DND-41 (cell line): ENCODE results near the gene SYNC.
A peak's percentile ranks its signal among the peaks of the same experiment; 100 is the strongest.

Experiments used
- ATAC-seq: fragments of 200-7000 bp; cut with Tn5 transposase; 3 replicates; pipeline ENCODE4 v1.9.1; 2021; ENCODE audit warnings: low read depth; ENCODE audit not compliant: insufficient read depth
- DNase-seq: peaks from one replicate; pipeline ENCODE4 v3.0.0-alpha.2; 2020
- H2AFZ ChIP-seq: 2 replicates; pipeline ENCODE4 v1.6.0; 2012; ENCODE audit warnings: low read depth, low read length
- H3K27ac ChIP-seq: 2 replicates; pipeline ENCODE4 v1.5.1; 2012; ENCODE audit warnings: low read length, inconsistent platforms
- H3K27me3 ChIP-seq: fragments of 200-600 bp; sonication (generic); 2 replicates; pipeline ENCODE4 v1.6.0; 2012; ENCODE audit warnings: low read length, mild to moderate bottlenecking, inconsistent platforms; ENCODE audit not compliant: insufficient read depth, poor library complexity
- H3K36me3 ChIP-seq: 2 replicates; pipeline ENCODE4 v1.5.1; 2012; ENCODE audit warnings: low read length, inconsistent platforms; ENCODE audit not compliant: insufficient read depth
- H3K4me1 ChIP-seq: 2 replicates; pipeline ENCODE4 v1.5.1; 2012; ENCODE audit warnings: mild to moderate bottlenecking, low read length; ENCODE audit not compliant: insufficient read depth
- H3K4me2 ChIP-seq: 2 replicates; pipeline ENCODE4 v1.6.0; 2012; ENCODE audit warnings: mild to moderate bottlenecking, moderate library complexity, low read length, inconsistent platforms; ENCODE audit not compliant: insufficient read depth
- H3K4me3 ChIP-seq, 2 experiments: fragments of 200-600 bp in 1 of 2; shearing (Covaris generic) in 1 of 2; 2 replicates each; pipeline ENCODE4 v1.5.1; 2012 to 2016; ENCODE audit warnings: inconsistent platforms in 2 of 2, low read length in 2 of 2, mild to moderate bottlenecking in 2 of 2, low read depth in 1 of 2, moderate library complexity in 1 of 2
- H3K79me2 ChIP-seq: 2 replicates; pipeline ENCODE4 v1.6.0; 2012; ENCODE audit warnings: low read length, inconsistent platforms; ENCODE audit not compliant: insufficient read depth
- H3K9ac ChIP-seq: 2 replicates; pipeline ENCODE4 v1.6.0; 2012; ENCODE audit warnings: low read depth, mild to moderate bottlenecking, inconsistent platforms, low read length, moderate library complexity
- H3K9me3 ChIP-seq: 2 replicates; pipeline ENCODE4 v1.5.1; 2012; ENCODE audit warnings: low read length, moderate library complexity, mild to moderate bottlenecking, inconsistent platforms; ENCODE audit not compliant: insufficient read depth, severe bottlenecking
- H4K20me1 ChIP-seq: 2 replicates; pipeline ENCODE4 v1.6.0; 2012; ENCODE audit warnings: low read length; ENCODE audit not compliant: insufficient read depth
- EZH2 ChIP-seq: IDR thresholded peaks from 3 replicates; pipeline ENCODE4 v1.6.1; 2012; ENCODE audit warnings: borderline replicate concordance, low read depth, mild to moderate bottlenecking, moderate library complexity, low read length, inconsistent platforms; ENCODE audit not compliant: severe bottlenecking
- TF ChIP-seq, protein P1 (sequence below): IDR thresholded peaks from 2 replicates; pipeline ENCODE4 v1.5.1; 2012; ENCODE audit warnings: borderline replicate concordance, low read length, moderate library complexity, mild to moderate bottlenecking; ENCODE audit not compliant: poor library complexity, severe bottlenecking; ENCODE audit errors: extremely low read depth

The SYNC gene

DNA sequence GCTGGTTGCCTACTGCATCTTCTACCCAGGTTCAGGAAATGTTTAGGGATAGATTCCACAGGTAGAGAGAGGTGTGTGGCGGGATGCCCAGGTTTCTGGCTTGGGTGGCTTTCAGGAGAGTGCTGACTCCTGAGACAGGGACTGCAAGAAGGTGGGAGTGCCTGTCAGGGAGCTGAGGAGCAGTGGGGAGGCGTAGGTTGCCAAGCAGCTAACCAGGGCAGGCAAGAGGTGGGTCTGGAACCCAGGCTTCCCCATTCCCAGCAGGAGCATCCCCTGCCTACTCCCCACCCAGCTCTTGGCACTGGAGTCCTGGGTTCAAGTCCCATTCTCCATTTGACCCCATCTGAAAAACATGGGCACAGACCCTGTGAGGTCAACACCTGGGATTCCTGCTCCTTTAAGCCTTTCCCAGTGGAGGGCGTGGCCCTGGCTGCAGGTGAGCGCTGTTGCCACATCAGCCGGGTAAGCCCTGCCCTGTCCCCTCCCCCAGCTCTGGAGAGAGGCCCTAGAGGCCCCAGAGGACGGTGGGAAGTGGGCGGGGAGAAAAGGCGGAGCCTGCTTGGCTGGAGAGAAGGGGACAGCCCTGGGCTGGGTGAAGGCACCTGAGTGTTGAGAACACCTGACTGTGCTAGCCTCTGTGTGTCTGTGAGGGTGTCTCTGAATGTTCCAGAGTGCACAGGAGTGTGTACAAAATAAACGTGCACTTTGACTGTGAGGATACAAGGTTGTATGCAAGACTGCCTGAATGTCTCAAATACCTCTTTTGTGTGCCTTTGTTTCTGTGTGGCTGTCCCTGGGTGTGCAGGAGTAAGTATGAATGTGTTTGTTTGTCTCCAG lies 14.0 kb upstream of the SYNC start:
- peaks cover 3% of the 10 kb centered on the region for H3K4me1 ChIP-seq
- H2AFZ ChIP-seq: no peak overlapping the region
- no peak overlapping the region for H3K4me3 ChIP-seq
- no peaks in the 10 kb centered on the region for H3K27me3 ChIP-seq
- no peaks in the 10 kb centered on the region for H4K20me1 ChIP-seq
- H3K36me3 ChIP-seq: no peaks in the 10 kb centered on the region
- no peaks in the 10 kb centered on the region for H3K9me3 ChIP-seq
- no peaks in the 10 kb centered on the region for H3K79me2 ChIP-seq
- ATAC-seq (peak; percentile 71), DNase-seq (peak; percentile 54)
- no peak overlapping the region for H3K4me2 ChIP-seq
- TF ChIP-seq, protein P1, sequence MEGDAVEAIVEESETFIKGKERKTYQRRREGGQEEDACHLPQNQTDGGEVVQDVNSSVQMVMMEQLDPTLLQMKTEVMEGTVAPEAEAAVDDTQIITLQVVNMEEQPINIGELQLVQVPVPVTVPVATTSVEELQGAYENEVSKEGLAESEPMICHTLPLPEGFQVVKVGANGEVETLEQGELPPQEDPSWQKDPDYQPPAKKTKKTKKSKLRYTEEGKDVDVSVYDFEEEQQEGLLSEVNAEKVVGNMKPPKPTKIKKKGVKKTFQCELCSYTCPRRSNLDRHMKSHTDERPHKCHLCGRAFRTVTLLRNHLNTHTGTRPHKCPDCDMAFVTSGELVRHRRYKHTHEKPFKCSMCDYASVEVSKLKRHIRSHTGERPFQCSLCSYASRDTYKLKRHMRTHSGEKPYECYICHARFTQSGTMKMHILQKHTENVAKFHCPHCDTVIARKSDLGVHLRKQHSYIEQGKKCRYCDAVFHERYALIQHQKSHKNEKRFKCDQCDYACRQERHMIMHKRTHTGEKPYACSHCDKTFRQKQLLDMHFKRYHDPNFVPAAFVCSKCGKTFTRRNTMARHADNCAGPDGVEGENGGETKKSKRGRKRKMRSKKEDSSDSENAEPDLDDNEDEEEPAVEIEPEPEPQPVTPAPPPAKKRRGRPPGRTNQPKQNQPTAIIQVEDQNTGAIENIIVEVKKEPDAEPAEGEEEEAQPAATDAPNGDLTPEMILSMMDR: no peak
- TF ChIP-seq EZH2: no peak
- no peak overlapping the region for H3K27ac ChIP-seq
- H3K9ac ChIP-seq: no peak overlapping the region

DNA sequence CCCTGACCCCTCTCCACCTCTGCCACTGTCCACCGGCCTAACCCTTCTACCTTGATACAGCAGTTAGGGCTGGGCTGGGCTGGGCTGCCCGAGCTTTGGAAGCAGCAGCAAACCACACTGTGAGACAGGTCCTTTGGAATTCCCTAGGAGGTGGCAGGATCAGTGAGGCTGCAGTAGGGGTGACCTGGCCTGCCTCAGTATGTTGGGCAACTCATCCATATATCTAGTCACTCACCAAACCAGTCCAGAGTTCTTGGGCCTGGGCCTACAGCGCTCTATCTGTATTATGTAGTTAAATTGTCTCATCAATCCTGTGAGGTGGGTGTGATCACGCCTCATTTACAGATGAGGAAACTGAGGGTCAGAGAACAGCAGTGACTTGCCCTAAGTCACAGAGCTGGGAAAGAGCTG lies 13.3 kb upstream of the SYNC start:
- peaks cover 3% of the 10 kb centered on the region for H3K4me1 ChIP-seq
- no peaks in the 10 kb centered on the region for H3K36me3 ChIP-seq
- TF ChIP-seq, protein P1: no peak
- no peak for TF ChIP-seq EZH2
- H3K27me3 ChIP-seq: no peaks in the 10 kb centered on the region
- H3K9me3 ChIP-seq: no peaks in the 10 kb centered on the region
- no peak overlapping the region for H3K4me2 ChIP-seq
- H3K27ac ChIP-seq: no peak overlapping the region
- no peaks in the 10 kb centered on the region for H3K79me2 ChIP-seq
- no peaks in the 10 kb centered on the region for H4K20me1 ChIP-seq
- DNase-seq (no peak), ATAC-seq (no peak)
- no peak overlapping the region for H3K4me3 ChIP-seq
- no peak overlapping the region for H3K9ac ChIP-seq
- no peak overlapping the region for H2AFZ ChIP-seq

DNA sequence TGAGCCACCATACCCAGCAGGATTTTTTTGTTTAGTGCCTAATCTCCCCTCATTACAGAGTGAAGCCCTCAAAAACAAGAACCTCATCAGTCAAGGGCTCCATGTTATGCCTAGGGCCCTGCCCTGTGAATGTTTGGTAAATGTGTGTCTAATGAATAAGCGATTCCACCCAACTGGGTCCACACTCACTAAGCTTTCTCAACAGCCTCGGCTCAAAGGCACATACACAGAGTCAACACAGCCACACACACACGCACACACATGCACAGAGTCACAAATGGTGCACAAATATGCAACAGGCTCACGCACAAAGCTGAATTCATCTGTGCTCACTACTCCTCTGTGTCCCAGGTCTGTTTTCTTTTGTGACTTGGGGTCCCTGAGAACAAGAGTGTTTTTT lies 11.7 kb upstream of the SYNC start:
- ATAC-seq (no peak), DNase-seq (no peak)
- Histone ChIP-seq H3K79me2 (no peaks in the 10 kb centered on the region), H3K4me3 (no peak overlapping the region), H3K27ac (no peak overlapping the region), H3K36me3 (no peaks in the 10 kb centered on the region), H3K9me3 (no peaks in the 10 kb centered on the region), H3K9ac (no peak overlapping the region), H4K20me1 (no peaks in the 10 kb centered on the region), H3K4me2 (no peak overlapping the region), H2AFZ (no peak overlapping the region), H3K4me1 (peaks cover 3% of the 10 kb centered on the region), H3K27me3 (no peaks in the 10 kb centered on the region)
- TF ChIP-seq EZH2: no peak
- TF ChIP-seq, protein P1: no peak
